A549 (cell line): ENCODE data around the gene PRTFDC1. TPM values are rescaled to one million over a fixed set of nuclear protein-coding genes. Genes with fewer than 3 reads are reported as not detected.
A peak's percentile ranks its signal among the peaks of the same experiment; 100 is the strongest.

Source experiments
- ATAC-seq, 2 experiments: fragments of 200-7000 bp in 1 of 2; fragments of >200 bp in 1 of 2; cut with Nextera tagmentation in 1 of 2; cut with Tn5 transposase in 1 of 2; 3 replicates each; pipeline versions ENCODE4 v1.8.0 to v1.9.1; 2018 to 2020; ENCODE audit warnings: mild to moderate bottlenecking in 1 of 2, moderate library complexity in 1 of 2
- CTCF ChIA-PET: fragments of 300-600 bp; sonication (Branson Sonifier 250); formaldehyde crosslinking; extraction: SDS; loops from one replicate; lab custom pipeline; 2021; ENCODE audit warnings: antibody characterized with exemption, inconsistent platforms; lab: Yijun Ruan, JAX
- POLR2A ChIA-PET: fragments of 350-600 bp; formaldehyde crosslinking; extraction: SDS; loops from one replicate; lab custom pipeline; 2021; ENCODE audit warnings: antibody characterized with exemption, inconsistent platforms; lab: Yijun Ruan, JAX
- DNase-seq, 2 experiments: peaks; one replicate each; pipeline versions ENCODE4 v3.0.0 to v3.0.0-alpha.2; 2011 to 2016; ENCODE audit warnings: low read depth in 1 of 2, low spot score in 1 of 2
- FAIRE-seq: peaks from 2 replicates; lab custom pipeline; 2011; peaks lifted over from hg19 to GRCh38; lab: Jason Lieb, UNC
- H3K27ac ChIP-seq, 2 experiments: fragments of >200 bp; sonication (Bioruptor Twin); formaldehyde crosslinking; 3 replicates each; pipeline ENCODE4 v1.5.1; 2016 to 2017
- H3K4me1 ChIP-seq: fragments of >200 bp; sonication (Bioruptor Twin); formaldehyde crosslinking; 3 replicates; pipeline ENCODE4 v1.6.1; 2016
- H3K4me2 ChIP-seq: fragments of >200 bp; sonication (Bioruptor Twin); formaldehyde crosslinking; 3 replicates; pipeline ENCODE4 v1.6.1; 2016
- H3K4me3 ChIP-seq: fragments of >200 bp; sonication (Bioruptor Twin); formaldehyde crosslinking; 3 replicates; pipeline ENCODE4 v1.5.1; 2016
- H3K9me3 ChIP-seq: fragments of >200 bp; sonication (Bioruptor Twin); formaldehyde crosslinking; 3 replicates; pipeline ENCODE4 v1.6.1; 2016
- CBX8 ChIP-seq: fragments of 200-600 bp; sonication (generic); IDR thresholded peaks from 2 replicates; pipeline ENCODE4 v1.6.1; 2016
- E2F6 ChIP-seq: IDR thresholded peaks from 2 replicates; pipeline ENCODE4 v1.6.1; 2012; ENCODE audit warnings: low read depth, borderline replicate concordance
- EP300 ChIP-seq, 2 experiments: fragments of >200 bp; sonication (Bioruptor Twin); formaldehyde crosslinking; IDR thresholded peaks; 2 replicates in 1 of 2; 3 replicates in 1 of 2; pipeline ENCODE4 v1.6.1; 2016 to 2017
- ESRRA ChIP-seq: fragments of 150-350 bp; IDR thresholded peaks from 2 replicates; pipeline ENCODE4 v1.6.1; 2014; ENCODE audit warnings: mild to moderate bottlenecking, low read length, borderline replicate concordance
- FOXS1 ChIP-seq: fragments of 250-450 bp; sonication (Bioruptor Pico); IDR thresholded peaks from 2 replicates; pipeline ENCODE4 v1.5.0; 2020; ENCODE audit warnings: mild to moderate bottlenecking, moderate library complexity
- HDAC2 ChIP-seq: fragments of 200-600 bp; sonication (generic); IDR thresholded peaks from 2 replicates; pipeline ENCODE4 v1.6.1; 2016
- HEYL ChIP-seq: fragments of 250-450 bp; sonication (Bioruptor Pico); IDR thresholded peaks from 2 replicates; pipeline ENCODE4 v1.8.0; 2021; ENCODE audit warnings: mild to moderate bottlenecking, moderate library complexity
- HOXA7 ChIP-seq: fragments of 250-450 bp; sonication (Bioruptor Pico); IDR thresholded peaks from 2 replicates; pipeline ENCODE4 v1.5.0; 2020; ENCODE audit warnings: mild to moderate bottlenecking, moderate library complexity
- HOXB5 ChIP-seq: fragments of 250-450 bp; sonication (Bioruptor Pico); IDR thresholded peaks from 2 replicates; pipeline ENCODE4 v1.5.0; 2020; ENCODE audit warnings: mild to moderate bottlenecking, moderate library complexity
- KDM5A ChIP-seq: fragments of 200-600 bp; sonication (generic); IDR thresholded peaks from 2 replicates; pipeline ENCODE4 v1.6.1; 2016; ENCODE audit warnings: antibody characterized with exemption, mild to moderate bottlenecking
- MAX ChIP-seq: IDR thresholded peaks from 2 replicates; pipeline ENCODE4 v1.6.1; 2012
- NFE2L2 ChIP-seq: fragments of 150-350 bp; conservative IDR thresholded peaks from 2 replicates; pipeline ENCODE4 v1.6.1; 2014; ENCODE audit warnings: low read length
- NPAS2 ChIP-seq: fragments of 250-450 bp; sonication (Bioruptor Pico); IDR thresholded peaks from 2 replicates; pipeline ENCODE4 v1.8.0; 2022; ENCODE audit warnings: mild to moderate bottlenecking, moderate library complexity, borderline replicate concordance
- NR3C1 ChIP-seq: fragments of >200 bp; sonication (Bioruptor Twin); formaldehyde crosslinking; IDR thresholded peaks from 3 replicates; pipeline ENCODE4 v1.6.1; 2017
- PBX3 ChIP-seq: IDR thresholded peaks from 2 replicates; pipeline ENCODE4 v1.6.1; 2012
- RFX5 ChIP-seq: fragments of 450-650 bp; IDR thresholded peaks from 2 replicates; pipeline ENCODE4 v1.7.1; 2014; ENCODE audit warnings: antibody characterized with exemption, mild to moderate bottlenecking, moderate library complexity
- RNF2 ChIP-seq: fragments of 200-600 bp; sonication (generic); IDR thresholded peaks from 2 replicates; pipeline ENCODE4 v1.6.1; 2016; ENCODE audit warnings: low read depth, mild to moderate bottlenecking, antibody characterized with exemption, moderate library complexity, borderline replicate concordance
- TFCP2L1 ChIP-seq: fragments of 250-450 bp; sonication (Bioruptor Pico); IDR thresholded peaks from 2 replicates; pipeline ENCODE4 v1.5.0; 2021; ENCODE audit warnings: mild to moderate bottlenecking
- TP53 ChIP-seq: fragments of 250-450 bp; sonication (Bioruptor Pico); IDR thresholded peaks from 2 replicates; pipeline ENCODE4 v1.5.0; 2021; ENCODE audit warnings: mild to moderate bottlenecking, moderate library complexity
- USF2 ChIP-seq: fragments of 450-650 bp; IDR thresholded peaks from 2 replicates; pipeline ENCODE4 v1.6.1; 2014; ENCODE audit warnings: antibody characterized with exemption
- ZC3H11A ChIP-seq: fragments of 450-650 bp; IDR thresholded peaks from 2 replicates; pipeline ENCODE4 v1.6.1; 2014; ENCODE audit warnings: antibody characterized with exemption, mild to moderate bottlenecking
- ZSCAN20 ChIP-seq: fragments of 250-450 bp; sonication (Bioruptor Pico); IDR thresholded peaks from 2 replicates; pipeline ENCODE4 v1.8.0; 2022; ENCODE audit warnings: mild to moderate bottlenecking, moderate library complexity
- WGBS: methylation state at CpG from one replicate; pipeline ENCODE4 v1.1.6; 2017; ENCODE audit errors: missing lambda C conversion rate; 5-methylcytosine and 5-hydroxymethylcytosine counted together
- polyA plus RNA-seq, 4 experiments: library from polyadenylated mRNA; depleted of rRNA in 3 of 4; stranded (reverse); fragments of >200 nt; fragmentation: RNase III in 1 of 4; extraction: RNeasy Plus Mini Kit Qiagen cat#74134 plus additional on column Dnase treatment in 1 of 4; gene quantifications; 2 replicates in 3 of 4; 3 replicates in 1 of 4; pipeline ENCODE4 v1.2.3, GENCODE V29; 2011 to 2017
- TF ChIP-seq, protein P1 (sequence below): fragments of 150-350 bp; IDR thresholded peaks from 2 replicates; pipeline ENCODE4 v1.6.1; 2014; ENCODE audit warnings: low read depth, mild to moderate bottlenecking, low read length
- TF ChIP-seq, protein P2 (sequence below): fragments of >200 bp; sonication (Bioruptor Twin); formaldehyde crosslinking; IDR thresholded peaks from 2 replicates; pipeline ENCODE4 v1.6.1; 2016
- TF ChIP-seq, protein P3 (sequence below): fragments of 250-450 bp; sonication (Bioruptor Pico); IDR thresholded peaks from 2 replicates; pipeline ENCODE4 v1.5.0; 2021; ENCODE audit warnings: mild to moderate bottlenecking, moderate library complexity, borderline replicate concordance

The PRTFDC1 gene
- polyA plus RNA-seq, 2 of the 4 experiments (the other 2 are of a cell fraction) = 35.6 to 39.2 TPM

DNA sequence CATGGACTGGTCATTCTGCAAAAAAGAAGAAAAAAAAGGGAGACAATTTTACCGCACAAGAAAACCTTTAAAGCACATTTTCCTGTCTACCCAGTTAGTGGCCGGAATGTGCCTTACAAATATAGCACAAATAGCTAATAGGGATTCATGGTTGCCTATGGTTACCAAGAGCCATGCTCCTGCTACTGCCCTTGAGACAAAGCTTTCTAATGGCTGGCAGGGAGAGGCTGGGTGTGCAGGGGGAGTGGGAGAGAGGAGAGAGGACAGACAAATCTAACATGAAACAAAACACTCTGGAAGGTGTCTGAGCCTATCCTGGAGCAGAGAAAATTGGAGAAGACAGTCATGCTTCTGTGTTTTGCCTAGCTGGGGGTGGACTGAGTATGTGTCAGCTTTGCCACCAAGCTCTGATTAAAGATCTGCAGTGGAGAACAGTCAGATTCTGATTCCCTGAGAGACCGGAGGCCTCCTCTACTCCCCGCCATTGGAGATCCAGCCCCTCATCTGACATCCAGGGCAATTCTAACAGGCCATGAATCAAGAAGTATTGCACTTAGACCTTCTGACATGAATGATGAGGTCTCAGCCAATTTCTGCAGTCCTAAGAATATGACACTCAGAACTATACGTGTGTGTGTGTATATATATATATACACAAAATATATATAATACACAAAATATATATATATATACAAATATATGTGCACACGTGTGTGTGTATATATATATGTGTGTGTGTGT, 80.2 kb downstream of the PRTFDC1 start (continued):
- TF ChIP-seq HDAC2 = no peak

DNA sequence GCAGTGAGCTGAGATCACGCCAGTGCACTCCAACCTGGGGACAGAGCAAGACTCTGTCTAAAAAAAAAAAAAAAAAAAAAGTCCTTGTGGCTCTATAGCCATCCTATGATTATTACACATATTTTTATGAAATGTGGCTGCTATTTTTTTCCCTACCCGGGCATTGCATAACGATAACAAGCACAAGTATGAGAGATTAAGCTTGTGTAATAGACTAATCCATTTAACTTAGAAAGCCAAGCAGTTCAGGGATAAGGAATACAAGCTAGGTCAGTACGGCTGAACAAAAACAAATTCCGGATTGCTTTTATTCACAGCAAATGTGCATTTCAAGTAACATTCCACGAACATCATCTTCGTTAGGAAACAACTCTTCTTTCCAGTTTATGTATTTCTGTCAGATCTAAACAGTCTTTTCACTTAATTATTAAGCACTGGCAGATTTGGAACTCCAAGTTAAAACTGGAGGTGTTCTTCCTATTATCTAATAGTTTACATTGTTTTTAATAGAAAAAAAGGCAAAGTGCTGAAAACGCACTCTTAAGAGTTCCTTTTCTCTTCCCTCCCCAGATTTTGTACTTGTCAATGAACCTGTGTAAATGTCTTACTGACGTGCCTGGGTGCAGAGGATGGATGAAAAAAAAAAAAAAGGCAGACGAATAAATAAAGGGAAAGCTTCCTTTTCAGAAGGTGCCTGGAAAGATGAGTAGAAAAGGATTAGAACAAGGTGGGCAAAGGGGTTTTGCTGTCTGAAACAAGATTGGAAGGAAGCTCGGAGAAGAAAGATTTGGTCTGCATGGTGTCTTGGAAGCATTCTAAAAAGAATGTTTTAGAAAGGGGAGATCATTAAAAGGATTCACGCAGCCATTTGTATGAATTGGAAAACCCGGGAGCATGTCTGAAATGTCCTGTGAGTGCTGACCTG, 81.1 kb downstream of the PRTFDC1 start:
- Histone ChIP-seq H3K4me3 (no peak overlapping the region), H3K4me1 (peaks cover 29% of the 10 kb centered on the region), H3K4me2 (no peak overlapping the region), H3K27ac (no peak overlapping the region), H3K9me3 (0 out of 3 replicates have a peak, but pooled peaks cover 2% of the 10 kb centered on the region)
- WGBS = 85% methylated on average over 13 of the region's 13 CpGs
- DNase-seq = no peak
- POLR2A ChIA-PET = no interaction called here
- no peak for TF ChIP-seq RFX5
- no peak for TF ChIP-seq CBX8
- no peak for TF ChIP-seq TFCP2L1 (CRISPR knock-in tag)
- TF ChIP-seq HOXA7 (CRISPR knock-in tag) = no peak
- no peak for TF ChIP-seq ZC3H11A
- no peak for TF ChIP-seq ZSCAN20 (CRISPR knock-in tag)
- TF ChIP-seq, protein P1, sequence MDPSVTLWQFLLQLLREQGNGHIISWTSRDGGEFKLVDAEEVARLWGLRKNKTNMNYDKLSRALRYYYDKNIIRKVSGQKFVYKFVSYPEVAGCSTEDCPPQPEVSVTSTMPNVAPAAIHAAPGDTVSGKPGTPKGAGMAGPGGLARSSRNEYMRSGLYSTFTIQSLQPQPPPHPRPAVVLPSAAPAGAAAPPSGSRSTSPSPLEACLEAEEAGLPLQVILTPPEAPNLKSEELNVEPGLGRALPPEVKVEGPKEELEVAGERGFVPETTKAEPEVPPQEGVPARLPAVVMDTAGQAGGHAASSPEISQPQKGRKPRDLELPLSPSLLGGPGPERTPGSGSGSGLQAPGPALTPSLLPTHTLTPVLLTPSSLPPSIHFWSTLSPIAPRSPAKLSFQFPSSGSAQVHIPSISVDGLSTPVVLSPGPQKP = no peak
- no peak for TF ChIP-seq NFE2L2
- TF ChIP-seq HOXB5 (CRISPR knock-in tag) = no peak
- TF ChIP-seq ESRRA = no peak
- no peak for TF ChIP-seq USF2
- no peak for TF ChIP-seq PBX3
- TF ChIP-seq E2F6 = no peak
- TF ChIP-seq HEYL = no peak
- TF ChIP-seq, all 56 proteins: peak for 0
- CTCF ChIA-PET = interaction anchor here (1.0 to 1.3 kb wide), 2 partner anchors 14 kb away, joined by 3 to 4 read pairs; no protein-coding TSS in a partner anchor
- FAIRE-seq = no peak
- ATAC-seq = no peak

DNA sequence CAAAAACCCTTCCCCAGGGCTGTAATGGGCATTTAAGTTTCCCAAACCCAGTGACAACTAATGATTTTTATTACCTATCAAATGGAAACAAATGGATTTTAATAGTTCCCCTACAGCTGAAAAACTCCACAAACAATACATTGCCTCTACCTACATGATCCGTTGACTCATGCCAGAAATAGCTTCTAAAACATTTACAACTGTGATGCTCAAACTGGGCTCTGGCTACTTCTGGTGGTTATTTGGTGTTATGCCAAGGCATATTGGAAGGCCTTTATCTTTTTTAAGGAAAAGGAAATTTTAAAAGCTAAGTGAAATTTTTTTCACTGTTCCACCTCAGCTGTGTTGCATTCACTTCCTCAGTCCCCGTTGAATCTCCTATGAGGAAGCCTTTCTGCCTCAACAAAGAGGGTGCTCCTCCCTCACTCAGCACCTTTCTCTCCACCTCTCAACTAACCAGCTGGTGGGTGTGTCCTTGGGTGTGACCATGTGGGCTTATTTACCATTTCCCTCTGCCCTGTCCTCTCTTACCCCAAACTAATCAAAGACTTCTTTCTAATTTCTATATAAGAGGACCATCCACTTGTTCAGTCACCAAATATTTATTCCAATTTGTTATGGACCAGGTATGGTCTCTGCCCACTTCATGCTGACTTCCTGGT, 82.9 kb downstream of the PRTFDC1 start:
- Histone ChIP-seq H3K27ac (0 out of 6 replicates have a peak overlapping the region, but pooled peaks of 1 of the 2 experiments have one; percentile 14), H3K4me2 (0 out of 3 replicates have a peak overlapping the region, but pooled peaks have one; percentile 14), H3K4me1 (peaks cover 42% of the 10 kb centered on the region), H3K4me3 (no peak overlapping the region), H3K9me3 (no peaks in the 10 kb centered on the region)
- POLR2A ChIA-PET = no interaction called here
- CTCF ChIA-PET = interaction anchor here (0.5 to 1.7 kb wide), 3 partner anchors 13 to 64 kb away, joined by 3 to 4 read pairs (median 3); no protein-coding TSS in a partner anchor
- DNase-seq (no peak), FAIRE-seq (no peak), ATAC-seq (no peak)
- 66% methylated on average over 2 of the region's 2 CpGs for WGBS
- TF ChIP-seq RNF2 = no peak
- TF ChIP-seq NR3C1 = no peak
- TF ChIP-seq, protein P2, sequence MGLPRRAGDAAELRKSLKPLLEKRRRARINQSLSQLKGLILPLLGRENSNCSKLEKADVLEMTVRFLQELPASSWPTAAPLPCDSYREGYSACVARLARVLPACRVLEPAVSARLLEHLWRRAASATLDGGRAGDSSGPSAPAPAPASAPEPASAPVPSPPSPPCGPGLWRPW = no peak
- TF ChIP-seq TP53 (CRISPR knock-in tag) = no peak
- no peak for TF ChIP-seq PBX3
- TF ChIP-seq MAX = no peak
- TF ChIP-seq KDM5A = no peak
- TF ChIP-seq, protein P3, sequence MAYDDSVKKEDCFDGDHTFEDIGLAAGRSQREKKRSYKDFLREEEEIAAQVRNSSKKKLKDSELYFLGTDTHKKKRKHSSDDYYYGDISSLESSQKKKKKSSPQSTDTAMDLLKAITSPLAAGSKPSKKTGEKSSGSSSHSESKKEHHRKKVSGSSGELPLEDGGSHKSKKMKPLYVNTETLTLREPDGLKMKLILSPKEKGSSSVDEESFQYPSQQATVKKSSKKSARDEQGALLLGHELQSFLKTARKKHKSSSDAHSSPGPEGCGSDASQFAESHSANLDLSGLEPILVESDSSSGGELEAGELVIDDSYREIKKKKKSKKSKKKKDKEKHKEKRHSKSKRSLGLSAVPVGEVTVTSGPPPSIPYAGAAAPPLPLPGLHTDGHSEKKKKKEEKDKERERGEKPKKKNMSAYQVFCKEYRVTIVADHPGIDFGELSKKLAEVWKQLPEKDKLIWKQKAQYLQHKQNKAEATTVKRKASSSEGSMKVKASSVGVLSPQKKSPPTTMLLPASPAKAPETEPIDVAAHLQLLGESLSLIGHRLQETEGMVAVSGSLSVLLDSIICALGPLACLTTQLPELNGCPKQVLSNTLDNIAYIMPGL (CRISPR knock-in tag) = no peak
- TF ChIP-seq EP300 (IDR thresholded peaks at IDR 0.05) = no peak
- TF ChIP-seq NPAS2 (CRISPR knock-in tag) = no peak
- no peak for TF ChIP-seq FOXS1
- no peak for TF ChIP-seq ESRRA
